ENCODE results near the gene SOS1.

GRCh38 chr2:39027421-39027820, 93.4 kb downstream of the SOS1 start:
- TF ChIP-seq RAD21 (IDR thresholded peaks at IDR 0.05): no peak
- TF ChIP-seq, protein P1, sequence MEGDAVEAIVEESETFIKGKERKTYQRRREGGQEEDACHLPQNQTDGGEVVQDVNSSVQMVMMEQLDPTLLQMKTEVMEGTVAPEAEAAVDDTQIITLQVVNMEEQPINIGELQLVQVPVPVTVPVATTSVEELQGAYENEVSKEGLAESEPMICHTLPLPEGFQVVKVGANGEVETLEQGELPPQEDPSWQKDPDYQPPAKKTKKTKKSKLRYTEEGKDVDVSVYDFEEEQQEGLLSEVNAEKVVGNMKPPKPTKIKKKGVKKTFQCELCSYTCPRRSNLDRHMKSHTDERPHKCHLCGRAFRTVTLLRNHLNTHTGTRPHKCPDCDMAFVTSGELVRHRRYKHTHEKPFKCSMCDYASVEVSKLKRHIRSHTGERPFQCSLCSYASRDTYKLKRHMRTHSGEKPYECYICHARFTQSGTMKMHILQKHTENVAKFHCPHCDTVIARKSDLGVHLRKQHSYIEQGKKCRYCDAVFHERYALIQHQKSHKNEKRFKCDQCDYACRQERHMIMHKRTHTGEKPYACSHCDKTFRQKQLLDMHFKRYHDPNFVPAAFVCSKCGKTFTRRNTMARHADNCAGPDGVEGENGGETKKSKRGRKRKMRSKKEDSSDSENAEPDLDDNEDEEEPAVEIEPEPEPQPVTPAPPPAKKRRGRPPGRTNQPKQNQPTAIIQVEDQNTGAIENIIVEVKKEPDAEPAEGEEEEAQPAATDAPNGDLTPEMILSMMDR (IDR thresholded peaks at IDR 0.05; ENCODE audit: low read depth, low read length, missing input control): no peak
- TF ChIP-seq RXRA (IDR thresholded peaks at IDR 0.05): no peak
- TF ChIP-seq FOXA1 (IDR thresholded peaks at IDR 0.05): no peak
- TF ChIP-seq HNF4G (IDR thresholded peaks at IDR 0.05): no peak
- TF ChIP-seq, protein P2, sequence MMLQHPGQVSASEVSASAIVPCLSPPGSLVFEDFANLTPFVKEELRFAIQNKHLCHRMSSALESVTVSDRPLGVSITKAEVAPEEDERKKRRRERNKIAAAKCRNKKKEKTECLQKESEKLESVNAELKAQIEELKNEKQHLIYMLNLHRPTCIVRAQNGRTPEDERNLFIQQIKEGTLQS (IDR thresholded peaks at IDR 0.05): no peak
- TF ChIP-seq, protein P3, sequence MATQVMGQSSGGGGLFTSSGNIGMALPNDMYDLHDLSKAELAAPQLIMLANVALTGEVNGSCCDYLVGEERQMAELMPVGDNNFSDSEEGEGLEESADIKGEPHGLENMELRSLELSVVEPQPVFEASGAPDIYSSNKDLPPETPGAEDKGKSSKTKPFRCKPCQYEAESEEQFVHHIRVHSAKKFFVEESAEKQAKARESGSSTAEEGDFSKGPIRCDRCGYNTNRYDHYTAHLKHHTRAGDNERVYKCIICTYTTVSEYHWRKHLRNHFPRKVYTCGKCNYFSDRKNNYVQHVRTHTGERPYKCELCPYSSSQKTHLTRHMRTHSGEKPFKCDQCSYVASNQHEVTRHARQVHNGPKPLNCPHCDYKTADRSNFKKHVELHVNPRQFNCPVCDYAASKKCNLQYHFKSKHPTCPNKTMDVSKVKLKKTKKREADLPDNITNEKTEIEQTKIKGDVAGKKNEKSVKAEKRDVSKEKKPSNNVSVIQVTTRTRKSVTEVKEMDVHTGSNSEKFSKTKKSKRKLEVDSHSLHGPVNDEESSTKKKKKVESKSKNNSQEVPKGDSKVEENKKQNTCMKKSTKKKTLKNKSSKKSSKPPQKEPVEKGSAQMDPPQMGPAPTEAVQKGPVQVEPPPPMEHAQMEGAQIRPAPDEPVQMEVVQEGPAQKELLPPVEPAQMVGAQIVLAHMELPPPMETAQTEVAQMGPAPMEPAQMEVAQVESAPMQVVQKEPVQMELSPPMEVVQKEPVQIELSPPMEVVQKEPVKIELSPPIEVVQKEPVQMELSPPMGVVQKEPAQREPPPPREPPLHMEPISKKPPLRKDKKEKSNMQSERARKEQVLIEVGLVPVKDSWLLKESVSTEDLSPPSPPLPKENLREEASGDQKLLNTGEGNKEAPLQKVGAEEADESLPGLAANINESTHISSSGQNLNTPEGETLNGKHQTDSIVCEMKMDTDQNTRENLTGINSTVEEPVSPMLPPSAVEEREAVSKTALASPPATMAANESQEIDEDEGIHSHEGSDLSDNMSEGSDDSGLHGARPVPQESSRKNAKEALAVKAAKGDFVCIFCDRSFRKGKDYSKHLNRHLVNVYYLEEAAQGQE (IDR thresholded peaks at IDR 0.05): no peak
- TF ChIP-seq YY1 (IDR thresholded peaks at IDR 0.05): no peak
- no peak for TF ChIP-seq GABPA (IDR thresholded peaks at IDR 0.05 in 1 of 2, conservative IDR thresholded peaks at IDR 0.05 in 1 of 2)
- no peak for TF ChIP-seq TAF1 (conservative IDR thresholded peaks at IDR 0.05)
- TF ChIP-seq MAX (IDR thresholded peaks at IDR 0.05): no peak
- TF ChIP-seq EGR1 (IDR thresholded peaks at IDR 0.05; ENCODE audit: low read depth in 2 of 2): no peak
